H9 (cell line): ENCODE measurements around the gene SP100. TPM values are rescaled to one million over a fixed set of nuclear protein-coding genes. Genes with fewer than 3 reads are reported as not detected.
A peak's percentile ranks its signal among the peaks of the same experiment; 100 is the strongest.

ENCODE experiments used
- DNase-seq: peaks from one replicate; pipeline ENCODE4 v3.0.0-alpha.2; 2017
- H2AFZ ChIP-seq: one replicate; pipeline ENCODE4 v1.6.1; 2013; ENCODE audit warnings: mild to moderate bottlenecking, low read length, control low read depth, moderate library complexity
- H2AK5ac ChIP-seq: 2 replicates; pipeline ENCODE4 v1.6.1; 2013; ENCODE audit warnings: low read length, control low read depth, mixed read lengths; ENCODE audit not compliant: insufficient read length
- H2BK120ac ChIP-seq: one replicate; pipeline ENCODE4 v1.6.1; 2013; ENCODE audit warnings: low read depth, mild to moderate bottlenecking, low read length, control low read depth, inconsistent platforms; ENCODE audit not compliant: poor library complexity, severe bottlenecking
- H2BK12ac ChIP-seq: 2 replicates; pipeline ENCODE4 v1.6.1; 2013; ENCODE audit warnings: low read length, control low read depth, mixed read lengths, low read depth; ENCODE audit not compliant: insufficient read length
- H2BK15ac ChIP-seq: 2 replicates; pipeline ENCODE4 v1.6.1; 2013; ENCODE audit warnings: low read depth, low read length, control low read depth
- H2BK20ac ChIP-seq: one replicate; pipeline ENCODE4 v1.6.1; 2013; ENCODE audit warnings: low read depth, mild to moderate bottlenecking, low read length, control low read depth, inconsistent platforms; ENCODE audit not compliant: poor library complexity, severe bottlenecking
- H2BK5ac ChIP-seq: 2 replicates; pipeline ENCODE4 v1.6.1; 2013; ENCODE audit warnings: low read length, control low read depth, mixed read lengths; ENCODE audit not compliant: insufficient read length
- H3K14ac ChIP-seq: 2 replicates; pipeline ENCODE4 v1.6.1; 2013; ENCODE audit warnings: low read length, control low read depth; ENCODE audit not compliant: insufficient read depth
- H3K18ac ChIP-seq: 2 replicates; pipeline ENCODE4 v1.6.1; 2013; ENCODE audit warnings: low read depth, mild to moderate bottlenecking, mixed read lengths, low read length, control low read depth; ENCODE audit not compliant: insufficient read length
- H3K23ac ChIP-seq: 2 replicates; pipeline ENCODE4 v1.6.1; 2013; ENCODE audit warnings: low read length, control low read depth, mixed read lengths, low read depth; ENCODE audit not compliant: insufficient read length
- H3K23me2 ChIP-seq: 2 replicates; pipeline ENCODE4 v1.6.1; 2013; ENCODE audit warnings: low read depth, mild to moderate bottlenecking, mixed read lengths, low read length, control low read depth; ENCODE audit not compliant: insufficient read length, poor library complexity, severe bottlenecking
- H3K27ac ChIP-seq: 2 replicates; pipeline ENCODE4 v1.5.1; 2013; ENCODE audit warnings: low read length, control low read depth, mixed read lengths, low read depth; ENCODE audit not compliant: insufficient read length
- H3K27me3 ChIP-seq: 2 replicates; pipeline ENCODE4 v1.6.1; 2013; ENCODE audit warnings: low read length, control low read depth, inconsistent platforms; ENCODE audit not compliant: insufficient read depth
- H3K4ac ChIP-seq: 2 replicates; pipeline ENCODE4 v1.6.1; 2013; ENCODE audit warnings: low read depth, mild to moderate bottlenecking, control low read depth, inconsistent platforms, low read length, moderate library complexity
- H3K4me1 ChIP-seq: 2 replicates; pipeline ENCODE4 v1.6.1; 2013; ENCODE audit warnings: low read length, control low read depth, inconsistent platforms; ENCODE audit not compliant: insufficient read depth
- H3K4me2 ChIP-seq: 2 replicates; pipeline ENCODE4 v1.6.1; 2013; ENCODE audit warnings: low read length, control low read depth, mixed read lengths; ENCODE audit not compliant: insufficient read length, insufficient read depth
- H3K56ac ChIP-seq: 2 replicates; pipeline ENCODE4 v1.6.1; 2013; ENCODE audit warnings: low read depth, mild to moderate bottlenecking, mixed read lengths, low read length, control low read depth; ENCODE audit not compliant: insufficient read length
- H3K79me1 ChIP-seq: 2 replicates; pipeline ENCODE4 v1.6.1; 2013; ENCODE audit warnings: low read depth, mild to moderate bottlenecking, moderate library complexity, low read length, control low read depth, inconsistent platforms; ENCODE audit not compliant: insufficient read depth, poor library complexity, severe bottlenecking
- H3K79me2 ChIP-seq: 2 replicates; pipeline ENCODE4 v1.6.1; 2013; ENCODE audit warnings: low read length, control low read depth, inconsistent platforms; ENCODE audit not compliant: insufficient read depth
- H3K9ac ChIP-seq: 2 replicates; pipeline ENCODE4 v1.6.1; 2013; ENCODE audit warnings: low read length, control low read depth, mixed read lengths; ENCODE audit not compliant: insufficient read length; ENCODE audit errors: extremely low read depth
- H3K9me3 ChIP-seq: one replicate; pipeline ENCODE4 v1.6.1; 2013; ENCODE audit warnings: low read depth, low read length, inconsistent platforms; ENCODE audit not compliant: control insufficient read depth
- H3T11ph ChIP-seq: one replicate; pipeline ENCODE4 v1.6.1; 2013; ENCODE audit warnings: mild to moderate bottlenecking, low read length, control low read depth, inconsistent platforms
- H4K20me1 ChIP-seq: one replicate; pipeline ENCODE4 v1.6.1; 2013; ENCODE audit not compliant: control insufficient read depth, insufficient read length, insufficient read depth
- H4K5ac ChIP-seq: 2 replicates; pipeline ENCODE4 v1.6.1; 2013; ENCODE audit warnings: low read depth, mild to moderate bottlenecking, mixed read lengths, low read length, control low read depth; ENCODE audit not compliant: insufficient read length
- H4K8ac ChIP-seq: replicated peaks from 2 replicates; pipeline ENCODE4 v1.6.1; 2013; ENCODE audit warnings: low read length, control low read depth, mixed read lengths, low read depth; ENCODE audit not compliant: insufficient read length
- H4K91ac ChIP-seq: 2 replicates; pipeline ENCODE4 v1.6.1; 2013; ENCODE audit warnings: low read depth, mild to moderate bottlenecking, moderate library complexity, mixed read lengths, low read length, control low read depth; ENCODE audit not compliant: insufficient read length
- H3K27ac Mint-ChIP-seq, 3 experiments: 2 replicates in 2 of 3; 3 replicates in 1 of 3; pipeline ENCODE4 v1.8.0; 2020 to 2021; ENCODE audit warnings: mixed read lengths in 3 of 3, mild to moderate bottlenecking in 1 of 3, moderate library complexity in 1 of 3
- H3K27me3 Mint-ChIP-seq: 2 replicates; pipeline ENCODE4 v1.8.0; 2021; ENCODE audit warnings: low read depth, mild to moderate bottlenecking, moderate library complexity, mixed read lengths
- H3K36me3 Mint-ChIP-seq, 3 experiments: 2 replicates in 2 of 3; 3 replicates in 1 of 3; pipeline ENCODE4 v1.8.0; 2020 to 2021; ENCODE audit warnings: low read depth in 3 of 3, mixed read lengths in 3 of 3; ENCODE audit not compliant: insufficient read depth in 1 of 3
- H3K4me1 Mint-ChIP-seq, 2 experiments: 2 replicates each; pipeline ENCODE4 v1.8.0; 2020; ENCODE audit warnings: mixed read lengths in 2 of 2
- H3K4me3 Mint-ChIP-seq, 2 experiments: 2 replicates in 1 of 2; 3 replicates in 1 of 2; pipeline ENCODE4 v1.8.0; 2020 to 2021; ENCODE audit warnings: mild to moderate bottlenecking in 2 of 2, mixed read lengths in 2 of 2, moderate library complexity in 1 of 2
- H3K9me3 Mint-ChIP-seq, 2 experiments: 2 replicates in 1 of 2; 3 replicates in 1 of 2; pipeline ENCODE4 v1.8.0; 2020; ENCODE audit warnings: mild to moderate bottlenecking in 2 of 2, mixed read lengths in 2 of 2, moderate library complexity in 1 of 2
- WGBS: extraction: QIAGEN DNeasy Blood & Tissue Kit; methylation state at CpG from one replicate; pipeline ENCODE4 v1.1.7; 2013; ENCODE audit warnings: missing lambda C conversion rate, low lambda C conversion rate, mixed read lengths; ENCODE audit not compliant: insufficient read length; ENCODE audit errors: extremely low coverage; 5-methylcytosine and 5-hydroxymethylcytosine counted together
- total RNA-seq: library from RNA; stranded (reverse); gene quantifications from 2 replicates; pipeline ENCODE4 v1.2.1, GENCODE V29; 2021
- TF ChIP-seq, protein P1 (sequence below): fragments of 200-600 bp; sonication (generic); conservative IDR thresholded peaks from 3 replicates; pipeline ENCODE4 v1.8.0; 2021; ENCODE audit warnings: antibody characterized with exemption, mild to moderate bottlenecking

Gene SP100
- total RNA-seq, 1 experiment from 2014 or later, result 0.28 TPM

DNA sequence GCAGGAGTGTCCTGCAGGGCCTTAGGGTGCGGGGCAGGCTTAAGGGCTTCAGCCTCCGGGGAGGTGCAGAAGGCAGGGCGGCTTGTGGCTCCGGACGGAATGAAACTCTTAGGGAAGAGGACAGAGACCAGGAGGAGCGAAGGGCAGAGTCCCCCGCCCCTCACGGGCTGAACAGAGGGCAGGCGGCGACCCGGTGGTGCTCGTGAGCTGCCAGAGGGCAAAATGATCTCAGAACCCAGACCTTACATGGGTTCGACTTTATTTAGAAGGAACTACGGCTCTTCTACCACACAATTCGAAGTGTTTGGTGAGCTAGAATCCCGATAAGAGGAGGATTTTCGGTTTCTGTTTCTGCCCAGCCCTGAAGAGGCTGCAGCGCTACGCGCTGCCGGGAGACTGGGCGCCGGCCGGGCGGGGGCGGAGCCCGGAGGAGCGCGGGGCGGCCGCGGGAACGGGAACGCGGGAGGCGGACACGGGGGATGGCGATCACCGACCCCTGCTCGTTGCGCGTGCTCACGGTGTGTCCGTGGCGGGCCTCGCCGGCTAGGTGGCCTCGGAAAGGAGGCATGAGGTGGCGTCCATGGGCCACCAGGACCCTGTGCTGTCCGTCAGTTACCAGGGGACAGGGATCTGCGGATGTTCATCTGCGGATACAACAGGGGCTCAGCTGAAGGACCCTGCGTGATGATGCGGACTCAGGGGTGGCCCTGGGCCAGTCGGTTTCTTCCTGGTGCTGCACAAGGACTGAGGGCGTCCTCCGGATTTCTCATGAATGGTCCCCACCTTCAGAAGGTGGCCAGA, 4.2 kb upstream of the SP100 start:
- Histone ChIP-seq H3K27me3 (peaks cover 4% of the 10 kb centered on the region; the same call in 1 of the 2 replicates), H3T11ph (no peak overlapping the region), H4K91ac (no peak overlapping the region), H3K27ac (no peak overlapping the region), H2BK5ac (no peak overlapping the region), H3K79me1 (no peaks in the 10 kb centered on the region), H2AK5ac (no peak overlapping the region), H3K79me2 (no peaks in the 10 kb centered on the region), H2BK120ac (no peak overlapping the region), H2BK15ac (no peak overlapping the region), H3K18ac (peak overlapping the region; percentile 50), H3K14ac (peak overlapping the region; percentile 56), H2BK12ac (no peak overlapping the region), H3K23ac (no peak overlapping the region), H3K4me2 (peak overlapping the region; percentile 41), H3K56ac (no peak overlapping the region), H3K9ac (peak overlapping the region; percentile 66), H3K4me1 (no peaks in the 10 kb centered on the region), H3K4ac (no peak overlapping the region), H2BK20ac (no peak overlapping the region), H4K8ac (no peak overlapping the region), H3K9me3 (no peaks in the 10 kb centered on the region), H4K5ac (no peak overlapping the region), H4K20me1 (no peaks in the 10 kb centered on the region), H3K23me2 (peaks cover 9% of the 10 kb centered on the region), H2AFZ (no peak overlapping the region)
- DNase-seq, result peak; percentile 65
- TF ChIP-seq, protein P1, sequence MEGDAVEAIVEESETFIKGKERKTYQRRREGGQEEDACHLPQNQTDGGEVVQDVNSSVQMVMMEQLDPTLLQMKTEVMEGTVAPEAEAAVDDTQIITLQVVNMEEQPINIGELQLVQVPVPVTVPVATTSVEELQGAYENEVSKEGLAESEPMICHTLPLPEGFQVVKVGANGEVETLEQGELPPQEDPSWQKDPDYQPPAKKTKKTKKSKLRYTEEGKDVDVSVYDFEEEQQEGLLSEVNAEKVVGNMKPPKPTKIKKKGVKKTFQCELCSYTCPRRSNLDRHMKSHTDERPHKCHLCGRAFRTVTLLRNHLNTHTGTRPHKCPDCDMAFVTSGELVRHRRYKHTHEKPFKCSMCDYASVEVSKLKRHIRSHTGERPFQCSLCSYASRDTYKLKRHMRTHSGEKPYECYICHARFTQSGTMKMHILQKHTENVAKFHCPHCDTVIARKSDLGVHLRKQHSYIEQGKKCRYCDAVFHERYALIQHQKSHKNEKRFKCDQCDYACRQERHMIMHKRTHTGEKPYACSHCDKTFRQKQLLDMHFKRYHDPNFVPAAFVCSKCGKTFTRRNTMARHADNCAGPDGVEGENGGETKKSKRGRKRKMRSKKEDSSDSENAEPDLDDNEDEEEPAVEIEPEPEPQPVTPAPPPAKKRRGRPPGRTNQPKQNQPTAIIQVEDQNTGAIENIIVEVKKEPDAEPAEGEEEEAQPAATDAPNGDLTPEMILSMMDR, result no peak
- Mint-ChIP-seq H3K4me3 (peak overlapping the region; percentile 85 to 88), H3K36me3 (no peaks in the 10 kb centered on the region), H3K9me3 (no peaks in the 10 kb centered on the region), H3K27ac (peak overlapping the region in 1 of 3 experiments; percentile 81; a peak in 1 of 7 replicates), H3K4me1 (peaks cover 7 to 15% of the 10 kb centered on the region in 2 experiments; a peak in 3 of 4 replicates), H3K27me3 (peaks cover 48% of the 10 kb centered on the region)
- WGBS, result no CpG with 5 or more reads among the region's 57 CpGs
